Body of pancreas (tissue), 4 donors: ENCODE results near the gene PTPRM. TPM values are rescaled to one million over a fixed set of nuclear protein-coding genes. Genes with fewer than 3 reads are reported as not detected.

Experiments used
- ATAC-seq: fragments of 150-250 bp; one replicate; pipeline ENCODE4 v1.9.1; 2016
- DNase-seq, 4 donors: peaks; one replicate each; pipeline ENCODE4 v3.0.0-alpha.2; 2019
- H3K27ac ChIP-seq, 4 donors: fragments of 200-600 bp; sonication (generic); 1 replicate in 3 of 4; 2 replicates in 1 of 4; pipeline versions ENCODE4 v1.5.1 to v1.6.1; 2016 to 2019; ENCODE audit warnings: mild to moderate bottlenecking in 1 of 4, mixed read lengths in 1 of 4, moderate library complexity in 1 of 4
- H3K27me3 ChIP-seq, 2 donors: fragments of 200-600 bp; sonication (generic); one replicate each; pipeline ENCODE4 v1.6.0; 2016; ENCODE audit warnings: mild to moderate bottlenecking in 1 of 2
- H3K36me3 ChIP-seq, 2 donors: fragments of 200-600 bp; sonication (generic); replicated peaks in 1 of 2; 2 replicates each; pipeline ENCODE4 v1.5.1; 2016; ENCODE audit warnings: low read depth in 2 of 2; ENCODE audit not compliant: insufficient read depth in 1 of 2
- H3K4me1 ChIP-seq: fragments of 200-600 bp; sonication (generic); one replicate; pipeline ENCODE4 v1.6.0; 2016
- H3K4me3 ChIP-seq, 2 donors: fragments of 200-600 bp; sonication (generic); 1 replicate in 1 of 2; 2 replicates in 1 of 2; pipeline ENCODE4 v1.5.1; 2016 to 2019
- H3K9me3 ChIP-seq, 3 donors: fragments of 200-600 bp; sonication (generic); 1 replicate in 2 of 3; 2 replicates in 1 of 3; pipeline ENCODE4 v1.5.1; 2016
- CTCF ChIP-seq, 7 experiments: fragments of 450-650 bp in 4 of 7; fragments of 200-600 bp in 3 of 7; sonication (generic) in 3 of 7; IDR thresholded peaks; one replicate each; pipeline ENCODE4 v1.5.1; 2016 to 2019; ENCODE audit warnings: antibody characterized with exemption in 7 of 7
- POLR2A ChIP-seq, 3 donors: fragments of 450-650 bp; IDR thresholded peaks; one replicate each; pipeline ENCODE4 v1.6.1; 2016; ENCODE audit warnings: antibody characterized with exemption in 3 of 3, mild to moderate bottlenecking in 2 of 3
- WGBS, 2 donors: methylation state at CpG; one replicate each; pipeline ENCODE4 v1.1.5; 2017; 5-methylcytosine and 5-hydroxymethylcytosine counted together
- intact Hi-C: fragments of 100-400 bp; cut with DNase I; formaldehyde crosslinking; loops from one replicate; pipeline ENCODE4 v1.15.1; 2023
- total RNA-seq, 2 donors: library from RNA; depleted of rRNA; stranded (reverse); fragments of >200 nt; gene quantifications; one replicate each; pipeline ENCODE4 v1.1.0, GENCODE V29; 2016

Gene PTPRM
- total RNA-seq, 2 donors from 2014 or later, result 38.2 to 48.0 TPM

- intact Hi-C loops, result no loop called here
- ATAC-seq (no peak), DNase-seq (no peak)
- no peak overlapping the region for H3K4me3 ChIP-seq
- H3K27me3 ChIP-seq, result no peaks in the 10 kb centered on the region
- H3K9me3 ChIP-seq, result no peaks in the 10 kb centered on the region
- WGBS, 2 donors, result 92 to 94% methylated on average over 17 of the region's 17 CpGs
- H3K36me3 ChIP-seq, result no peaks in the 10 kb centered on the region
- TF ChIP-seq CTCF (IDR thresholded peaks at IDR 0.05) (no peak), POLR2A (IDR thresholded peaks at IDR 0.05) (no peak)
- peaks cover 1% of the 10 kb centered on the region for H3K4me1 ChIP-seq
- no peak overlapping the region for H3K27ac ChIP-seq
These were observed 781.1 kb downstream of the PTPRM start for GRCh38 chr18:8348051-8348720.

GRCh38 chr18:8349608-8350323 is 782.6 kb downstream of the PTPRM start:
- Histone ChIP-seq H3K27ac (peak overlapping the region in 1 of 4 donors; percentile 58), H3K9me3 (no peaks in the 10 kb centered on the region), H3K27me3 (no peaks in the 10 kb centered on the region), H3K36me3 (no peaks in the 10 kb centered on the region), H3K4me1 (no peaks in the 10 kb centered on the region), H3K4me3 (no peak overlapping the region)
- DNase-seq (peak in 3 of 4 donors; percentile 19 to 49 (median 47)), ATAC-seq (peak; percentile 47)
- WGBS, 2 donors, result 53 to 67% methylated on average over 3 of the region's 3 CpGs
- TF ChIP-seq POLR2A (IDR thresholded peaks at IDR 0.05), result no peak
- peak in 2 of 7 experiments; percentile 6 to 8 for TF ChIP-seq CTCF (IDR thresholded peaks at IDR 0.05)
- intact Hi-C loops, result no loop called here

- TF ChIP-seq POLR2A (IDR thresholded peaks at IDR 0.05) (no peak), CTCF (IDR thresholded peaks at IDR 0.05) (no peak)
- Histone ChIP-seq H3K36me3 (no peaks in the 10 kb centered on the region), H3K9me3 (no peaks in the 10 kb centered on the region), H3K27ac (no peak overlapping the region), H3K27me3 (no peaks in the 10 kb centered on the region), H3K4me1 (no peaks in the 10 kb centered on the region), H3K4me3 (no peak overlapping the region)
- DNase-seq (no peak), ATAC-seq (no peak)
- WGBS, 2 donors, result 78 to 79% methylated on average over 5 of the region's 5 CpGs
- intact Hi-C loops, result no loop called here
These were observed 783.5 kb downstream of the PTPRM start for GRCh38 chr18:8350628-8351027.

- Histone ChIP-seq H3K4me3 (no peak overlapping the region), H3K36me3 (no peaks in the 10 kb centered on the region), H3K27ac (no peak overlapping the region), H3K4me1 (no peaks in the 10 kb centered on the region), H3K27me3 (no peaks in the 10 kb centered on the region), H3K9me3 (no peaks in the 10 kb centered on the region)
- no peak for DNase-seq
- ATAC-seq, result no peak
- intact Hi-C loops, result no loop called here
- TF ChIP-seq CTCF (IDR thresholded peaks at IDR 0.05), result no peak
- no peak for TF ChIP-seq POLR2A (IDR thresholded peaks at IDR 0.05)
- 91 to 95% methylated on average over 3 of the region's 3 CpGs for WGBS, 2 donors
These were observed 784.0 kb downstream of the PTPRM start for GRCh38 chr18:8351161-8351560.
